T-helper 22 cell (primary cell): ENCODE results near the gene SCMH1.
"Not testable (repeated sequence)": the region's sequence is repeated elsewhere in the genome, so short reads cannot be mapped to it uniquely, and the experiment has no call there.

Experiments used
- DNase-seq: peaks from one replicate; pipeline ENCODE4 v3.0.0-alpha.2; 2020; ENCODE audit warnings: low read depth

The SCMH1 gene

GRCh38 chr1:41249319-41249718 is 7.2 kb upstream of the SCMH1 start:
- no peak for DNase-seq

GRCh38 chr1:41246568-41246967 is 4.5 kb upstream of the SCMH1 start:
- no peak for DNase-seq

GRCh38 chr1:41245659-41246058 is 3.6 kb upstream of the SCMH1 start:
- DNase-seq: no peak

GRCh38 chr1:41243079-41243385 is 926 bp upstream of the SCMH1 start:
- DNase-seq: no peak

- no peak for DNase-seq
Observed at GRCh38 chr1:41242342-41243078, 404 bp upstream of the SCMH1 start.

- DNase-seq: peak; percentile 1
Observed at GRCh38 chr1:41241354-41241748, 755 bp downstream of the SCMH1 start.

GRCh38 chr1:41240781-41241353 is 1.2 kb downstream of the SCMH1 start:
- DNase-seq: no peak

- DNase-seq: no peak
Observed at GRCh38 chr1:41239988-41240610, 2.0 kb downstream of the SCMH1 start.

- DNase-seq: no peak
Observed at GRCh38 chr1:41238311-41238988, 3.7 kb downstream of the SCMH1 start.

GRCh38 chr1:41236781-41237180 is 5.3 kb downstream of the SCMH1 start:
- DNase-seq: no peak

- no peak for DNase-seq
Observed at GRCh38 chr1:41235893-41236292, 6.2 kb downstream of the SCMH1 start.

- DNase-seq: no peak
Observed at GRCh38 chr1:41233708-41234107, 8.4 kb downstream of the SCMH1 start.

- DNase-seq: no peak
Observed at GRCh38 chr1:41232305-41232704, 9.8 kb downstream of the SCMH1 start.

GRCh38 chr1:41230656-41231055 is 11.4 kb downstream of the SCMH1 start:
- DNase-seq: no peak

GRCh38 chr1:41229219-41229618 is 12.9 kb downstream of the SCMH1 start:
- not testable (repeated sequence) for DNase-seq

GRCh38 chr1:41226815-41227434 is 15.2 kb downstream of the SCMH1 start:
- DNase-seq: no peak

- no peak for DNase-seq
Observed at GRCh38 chr1:41225495-41225894, 16.6 kb downstream of the SCMH1 start.

GRCh38 chr1:41222496-41222895 is 19.6 kb downstream of the SCMH1 start:
- no peak for DNase-seq

- DNase-seq: no peak
Observed at GRCh38 chr1:41221995-41222394, 20.1 kb downstream of the SCMH1 start.

- no peak for DNase-seq
Observed at GRCh38 chr1:41218152-41218551, 24.0 kb downstream of the SCMH1 start.

GRCh38 chr1:41217441-41217840 is 24.7 kb downstream of the SCMH1 start:
- no peak for DNase-seq

GRCh38 chr1:41215623-41216022 is 26.5 kb downstream of the SCMH1 start:
- no peak for DNase-seq

- DNase-seq: no peak
Observed at GRCh38 chr1:41213341-41213740, 28.8 kb downstream of the SCMH1 start.
